ENCODE measurements around the gene SLC27A1.

The SLC27A1 gene

DNA sequence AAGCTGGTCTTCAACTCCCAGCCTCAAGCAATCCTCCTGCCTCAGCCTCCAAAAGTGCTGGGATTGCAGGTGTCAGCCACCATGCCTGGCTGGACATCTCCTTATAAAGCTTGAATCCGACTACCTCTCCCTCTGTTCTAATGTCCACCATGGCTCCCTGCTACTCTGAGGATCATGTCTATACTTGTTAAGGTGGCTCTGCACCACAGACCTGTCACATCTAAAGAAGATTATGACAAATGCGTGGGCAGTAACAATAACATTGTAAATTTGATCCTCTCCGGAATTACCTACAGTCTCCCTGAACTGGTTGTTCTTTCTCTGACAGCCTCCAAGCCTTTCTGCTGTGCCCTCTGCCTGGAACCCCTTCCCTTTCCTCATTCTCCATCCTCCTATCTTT lies 11.4 kb upstream of the SLC27A1 start:
- TF ChIP-seq, protein P1, sequence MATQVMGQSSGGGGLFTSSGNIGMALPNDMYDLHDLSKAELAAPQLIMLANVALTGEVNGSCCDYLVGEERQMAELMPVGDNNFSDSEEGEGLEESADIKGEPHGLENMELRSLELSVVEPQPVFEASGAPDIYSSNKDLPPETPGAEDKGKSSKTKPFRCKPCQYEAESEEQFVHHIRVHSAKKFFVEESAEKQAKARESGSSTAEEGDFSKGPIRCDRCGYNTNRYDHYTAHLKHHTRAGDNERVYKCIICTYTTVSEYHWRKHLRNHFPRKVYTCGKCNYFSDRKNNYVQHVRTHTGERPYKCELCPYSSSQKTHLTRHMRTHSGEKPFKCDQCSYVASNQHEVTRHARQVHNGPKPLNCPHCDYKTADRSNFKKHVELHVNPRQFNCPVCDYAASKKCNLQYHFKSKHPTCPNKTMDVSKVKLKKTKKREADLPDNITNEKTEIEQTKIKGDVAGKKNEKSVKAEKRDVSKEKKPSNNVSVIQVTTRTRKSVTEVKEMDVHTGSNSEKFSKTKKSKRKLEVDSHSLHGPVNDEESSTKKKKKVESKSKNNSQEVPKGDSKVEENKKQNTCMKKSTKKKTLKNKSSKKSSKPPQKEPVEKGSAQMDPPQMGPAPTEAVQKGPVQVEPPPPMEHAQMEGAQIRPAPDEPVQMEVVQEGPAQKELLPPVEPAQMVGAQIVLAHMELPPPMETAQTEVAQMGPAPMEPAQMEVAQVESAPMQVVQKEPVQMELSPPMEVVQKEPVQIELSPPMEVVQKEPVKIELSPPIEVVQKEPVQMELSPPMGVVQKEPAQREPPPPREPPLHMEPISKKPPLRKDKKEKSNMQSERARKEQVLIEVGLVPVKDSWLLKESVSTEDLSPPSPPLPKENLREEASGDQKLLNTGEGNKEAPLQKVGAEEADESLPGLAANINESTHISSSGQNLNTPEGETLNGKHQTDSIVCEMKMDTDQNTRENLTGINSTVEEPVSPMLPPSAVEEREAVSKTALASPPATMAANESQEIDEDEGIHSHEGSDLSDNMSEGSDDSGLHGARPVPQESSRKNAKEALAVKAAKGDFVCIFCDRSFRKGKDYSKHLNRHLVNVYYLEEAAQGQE (IDR thresholded peaks at IDR 0.05; ENCODE audit: insufficient read depth in 1 of 2, low read depth in 2 of 2, low read length in 2 of 2): no peak
- TF ChIP-seq POLR2AphosphoS5 (IDR thresholded peaks at IDR 0.05; ENCODE audit: low read depth, low read length) (no peak), SIN3A (IDR thresholded peaks at IDR 0.05; ENCODE audit: borderline replicate concordance, insufficient read depth, low read length) (no peak), TAF1 (IDR thresholded peaks at IDR 0.05; ENCODE audit: borderline replicate concordance, insufficient read depth, low read length) (no peak), FOXP2 (optimal IDR thresholded peaks at IDR 0.05; ENCODE audit: borderline replicate concordance, extremely low read depth, extremely low read length, insufficient read depth) (no peak)

DNA sequence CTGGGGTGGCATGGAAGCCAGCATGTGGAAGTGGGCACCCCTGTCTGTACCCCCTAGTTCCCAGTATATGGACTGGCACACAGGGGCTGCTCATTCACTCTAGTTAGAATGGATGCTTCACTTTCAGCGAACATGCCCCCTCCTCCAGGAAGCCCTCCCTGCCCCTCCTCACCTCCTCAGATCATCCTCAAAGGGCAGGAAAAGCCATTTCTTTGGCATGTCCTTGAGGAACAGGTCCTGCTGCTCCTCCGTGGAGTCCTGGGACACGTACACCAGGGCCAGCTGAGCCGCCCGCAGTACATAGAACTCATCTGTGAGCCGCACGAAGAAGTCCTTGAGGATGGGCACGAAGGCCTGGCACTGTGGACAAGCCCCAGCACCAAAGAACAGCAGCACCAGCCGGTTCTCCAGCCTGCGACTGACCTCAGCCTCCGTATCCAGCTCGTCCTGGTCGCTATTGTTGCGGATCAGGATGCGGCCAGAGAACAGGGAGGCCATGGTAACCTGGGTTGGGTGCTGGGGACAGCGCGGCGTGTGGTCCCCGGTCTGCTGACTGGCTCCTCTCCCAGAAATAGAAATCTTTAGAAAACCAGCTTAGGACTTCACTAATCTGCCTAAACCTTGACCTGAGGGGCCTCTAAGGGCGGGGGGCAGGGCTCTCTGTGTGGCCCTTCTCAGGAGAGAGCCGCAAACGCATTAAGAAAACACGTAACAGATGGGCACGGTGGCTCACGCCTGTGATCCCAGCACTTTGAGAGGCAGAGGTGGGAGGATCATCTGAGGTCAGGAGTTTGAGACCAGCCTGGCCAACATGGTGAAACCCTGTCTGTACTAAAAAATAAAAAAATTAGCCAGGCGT lies 9.7 kb upstream of the SLC27A1 start, which contains the start of gene NXNL1:
TSS of gene NXNL1 (minus strand) at position 555 of the 859 bp plus-strand sequence. CDS start at position 498, 57 bp downstream.
- TF ChIP-seq, protein P1 (IDR thresholded peaks at IDR 0.05; ENCODE audit: insufficient read depth in 1 of 2, low read depth in 2 of 2, low read length in 2 of 2): no peak
- TF ChIP-seq TAF1 (IDR thresholded peaks at IDR 0.05; ENCODE audit: borderline replicate concordance, insufficient read depth, low read length): no peak
- no peak for TF ChIP-seq POLR2AphosphoS5 (IDR thresholded peaks at IDR 0.05; ENCODE audit: low read depth, low read length)
- no peak for TF ChIP-seq SIN3A (IDR thresholded peaks at IDR 0.05; ENCODE audit: borderline replicate concordance, insufficient read depth, low read length)
- no peak for TF ChIP-seq FOXP2 (optimal IDR thresholded peaks at IDR 0.05; ENCODE audit: borderline replicate concordance, extremely low read depth, extremely low read length, insufficient read depth)

DNA sequence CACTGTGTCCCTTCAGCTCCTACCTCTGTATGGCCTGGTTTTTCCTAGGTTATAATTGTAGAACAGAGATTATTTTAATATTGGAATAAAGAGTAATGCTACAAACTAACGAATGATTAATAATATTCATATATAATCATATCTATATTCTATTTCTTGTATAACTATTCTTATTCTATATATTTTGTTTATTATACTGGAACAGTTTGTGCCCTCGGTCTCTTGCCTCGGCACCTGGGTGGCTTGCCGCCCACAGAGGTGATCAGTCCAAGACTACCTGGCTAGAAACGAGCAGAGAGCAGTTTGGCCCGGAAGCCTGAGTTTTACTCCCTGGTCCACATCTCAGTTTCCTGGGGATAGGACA lies 3.9 kb upstream of the SLC27A1 start:
- no peak for TF ChIP-seq SIN3A (IDR thresholded peaks at IDR 0.05; ENCODE audit: borderline replicate concordance, insufficient read depth, low read length)

GRCh38 chr19:17467471-17468301 lies 2.6 kb upstream of the SLC27A1 start:
- TF ChIP-seq POLR2AphosphoS5 (IDR thresholded peaks at IDR 0.05; ENCODE audit: low read depth, low read length) (no peak), SIN3A (IDR thresholded peaks at IDR 0.05; ENCODE audit: borderline replicate concordance, insufficient read depth, low read length) (no peak), TAF1 (IDR thresholded peaks at IDR 0.05; ENCODE audit: borderline replicate concordance, insufficient read depth, low read length) (no peak), FOXP2 (optimal IDR thresholded peaks at IDR 0.05; ENCODE audit: borderline replicate concordance, extremely low read depth, extremely low read length, insufficient read depth) (no peak)
- TF ChIP-seq, protein P1 (IDR thresholded peaks at IDR 0.05; ENCODE audit: insufficient read depth in 1 of 2, low read depth in 2 of 2, low read length in 2 of 2): no peak

DNA sequence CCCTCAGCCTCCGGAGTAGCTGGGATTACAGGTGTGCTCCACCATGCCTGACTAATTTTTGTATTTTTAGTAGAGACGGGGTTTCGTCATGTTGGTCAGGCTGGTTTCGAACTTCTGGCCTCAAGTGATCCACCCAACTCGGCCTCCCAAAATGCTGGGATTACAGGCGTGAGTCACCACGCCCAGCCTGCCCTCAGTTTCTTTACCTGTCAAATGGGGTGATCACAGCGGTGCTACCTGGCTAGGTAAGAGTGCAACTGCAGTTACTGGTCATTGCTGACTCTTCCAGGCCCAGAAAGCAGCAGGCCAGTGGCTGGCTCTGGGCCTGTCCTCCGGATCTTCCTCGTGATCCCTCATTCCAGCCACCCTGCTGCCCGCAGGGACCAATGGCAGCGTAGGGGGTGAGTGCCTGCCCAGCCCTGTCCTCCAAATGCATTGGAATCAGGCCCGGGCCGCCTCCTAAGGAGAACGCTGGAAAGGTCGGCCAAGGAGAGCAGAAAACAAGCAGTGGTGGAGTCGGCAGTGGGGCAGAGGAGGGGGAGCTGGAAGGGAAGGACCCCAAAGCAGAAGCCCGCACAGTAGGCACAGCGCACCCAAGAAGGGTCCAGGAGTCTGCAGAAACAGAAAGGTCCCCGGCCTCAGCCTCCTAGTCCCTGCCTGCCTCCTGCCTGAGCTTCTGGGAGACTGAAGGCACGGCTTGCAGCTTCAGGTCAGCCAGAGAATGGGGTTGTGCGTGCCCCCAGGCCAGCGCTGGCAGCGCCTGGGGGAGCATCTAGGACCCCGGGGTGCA lies 1.8 kb upstream of the SLC27A1 start:
- no peak for TF ChIP-seq SIN3A (IDR thresholded peaks at IDR 0.05; ENCODE audit: borderline replicate concordance, insufficient read depth, low read length)
- TF ChIP-seq POLR2AphosphoS5 (IDR thresholded peaks at IDR 0.05; ENCODE audit: low read depth, low read length): no peak
- TF ChIP-seq, protein P1 (IDR thresholded peaks at IDR 0.05; ENCODE audit: insufficient read depth in 1 of 2, low read depth in 2 of 2, low read length in 2 of 2): no peak
- TF ChIP-seq TAF1 (IDR thresholded peaks at IDR 0.05; ENCODE audit: borderline replicate concordance, insufficient read depth, low read length): no peak
